Neural progenitor cell (in vitro differentiated cells): ENCODE results near the gene SIVA1. TPM values are rescaled to one million over a fixed set of nuclear protein-coding genes. Genes with fewer than 3 reads are reported as not detected.

Source experiments
- DNase-seq: peaks from one replicate; pipeline ENCODE4 v3.0.0-alpha.2; 2016; ENCODE audit warnings: low spot score
- H2AFZ ChIP-seq: fragments of 200-600 bp; sonication (generic); replicated peaks from 2 replicates; pipeline ENCODE4 v1.6.1; 2016; ENCODE audit warnings: antibody characterized with exemption
- H3F3A ChIP-seq: fragments of 200-600 bp; sonication (generic); 2 replicates; pipeline ENCODE4 v1.6.1; 2016; ENCODE audit warnings: antibody characterized with exemption, low read depth
- H3K27ac ChIP-seq: fragments of 200-600 bp; sonication (generic); 2 replicates; pipeline ENCODE4 v1.5.1; 2016; ENCODE audit warnings: mild to moderate bottlenecking
- H3K27me3 ChIP-seq: fragments of 200-600 bp; sonication (generic); 2 replicates; pipeline ENCODE4 v1.6.1; 2016; ENCODE audit warnings: mild to moderate bottlenecking, moderate library complexity
- H3K36me3 ChIP-seq: fragments of 200-600 bp; sonication (generic); 2 replicates; pipeline ENCODE4 v1.5.1; 2016
- H3K4me1 ChIP-seq: fragments of 200-600 bp; sonication (generic); 2 replicates; pipeline ENCODE4 v1.6.1; 2016; ENCODE audit warnings: mixed run types
- H3K4me2 ChIP-seq: fragments of 200-600 bp; sonication (generic); 2 replicates; pipeline ENCODE4 v1.6.1; 2016
- H3K4me3 ChIP-seq: fragments of 200-600 bp; sonication (generic); 2 replicates; pipeline ENCODE4 v1.5.1; 2016
- H3K79me2 ChIP-seq: fragments of 200-600 bp; sonication (generic); 2 replicates; pipeline ENCODE4 v1.6.1; 2016; ENCODE audit warnings: low read depth
- H3K9ac ChIP-seq: fragments of 200-600 bp; sonication (generic); 2 replicates; pipeline ENCODE4 v1.6.1; 2016
- H3K9me3 ChIP-seq: fragments of 200-600 bp; sonication (generic); 2 replicates; pipeline ENCODE4 v1.5.1; 2016; ENCODE audit warnings: low read depth
- H4K20me1 ChIP-seq: fragments of 200-600 bp; sonication (generic); 2 replicates; pipeline ENCODE4 v1.6.1; 2016; ENCODE audit warnings: low read depth
- H3K27ac Mint-ChIP-seq: 3 replicates; pipeline ENCODE4 v1.8.0; 2021; ENCODE audit warnings: mixed read lengths
- H3K27me3 Mint-ChIP-seq: 2 replicates; pipeline ENCODE4 v1.8.0; 2022; ENCODE audit warnings: low read depth, mild to moderate bottlenecking, inconsistent platforms, moderate library complexity, mixed read lengths; ENCODE audit not compliant: insufficient read depth
- H3K36me3 Mint-ChIP-seq: 3 replicates; pipeline ENCODE4 v1.8.0; 2021; ENCODE audit warnings: mixed read lengths
- H3K4me1 Mint-ChIP-seq: 3 replicates; pipeline ENCODE4 v1.8.0; 2021; ENCODE audit warnings: mixed read lengths
- H3K4me3 Mint-ChIP-seq: 3 replicates; pipeline ENCODE4 v1.8.0; 2021; ENCODE audit warnings: mild to moderate bottlenecking, moderate library complexity, mixed read lengths
- H3K9me3 Mint-ChIP-seq: 3 replicates; pipeline ENCODE4 v1.8.0; 2020; ENCODE audit warnings: mixed read lengths
- EZH2 ChIP-seq: fragments of 200-600 bp; sonication (generic); IDR thresholded peaks from 2 replicates; pipeline ENCODE4 v1.6.1; 2017; ENCODE audit warnings: antibody characterized with exemption, mild to moderate bottlenecking, moderate library complexity
- EZH2phosphoT487 ChIP-seq: fragments of 200-600 bp; sonication (generic); IDR thresholded peaks from 2 replicates; pipeline ENCODE4 v1.6.1; 2017; ENCODE audit warnings: antibody characterized with exemption
- total RNA-seq: library from RNA; depleted of rRNA; stranded (reverse); fragments of >200 nt; gene quantifications from 2 replicates; pipeline ENCODE4 v1.2.3, GENCODE V29; 2015; ENCODE audit warnings: low replicate concordance
- TF ChIP-seq, protein P1 (sequence below): fragments of 200-600 bp; sonication (generic); IDR thresholded peaks from 2 replicates; pipeline ENCODE4 v1.5.1; 2017; ENCODE audit warnings: antibody characterized with exemption, mild to moderate bottlenecking

Gene SIVA1
- total RNA-seq, 1 donor from 2014 or later, result 139 TPM

GRCh38 chr14:104718147-104718546, 34.8 kb upstream of the SIVA1 start:
- Histone ChIP-seq H3K36me3 (no peaks in the 10 kb centered on the region), H3K27ac (no peak overlapping the region), H3K9me3 (no peaks in the 10 kb centered on the region), H2AFZ (no peak overlapping the region), H3K4me2 (no peak overlapping the region), H3K27me3 (no peaks in the 10 kb centered on the region), H3K4me1 (no peaks in the 10 kb centered on the region), H3K4me3 (no peak overlapping the region), H3F3A (no peaks in the 10 kb centered on the region), H3K9ac (no peak overlapping the region), H3K79me2 (no peaks in the 10 kb centered on the region), H4K20me1 (peaks cover 1% of the 10 kb centered on the region)
- H3K27ac Mint-ChIP-seq, result no peak overlapping the region
- peaks cover 7% of the 10 kb centered on the region for H3K27me3 Mint-ChIP-seq
- TF ChIP-seq, protein P1, sequence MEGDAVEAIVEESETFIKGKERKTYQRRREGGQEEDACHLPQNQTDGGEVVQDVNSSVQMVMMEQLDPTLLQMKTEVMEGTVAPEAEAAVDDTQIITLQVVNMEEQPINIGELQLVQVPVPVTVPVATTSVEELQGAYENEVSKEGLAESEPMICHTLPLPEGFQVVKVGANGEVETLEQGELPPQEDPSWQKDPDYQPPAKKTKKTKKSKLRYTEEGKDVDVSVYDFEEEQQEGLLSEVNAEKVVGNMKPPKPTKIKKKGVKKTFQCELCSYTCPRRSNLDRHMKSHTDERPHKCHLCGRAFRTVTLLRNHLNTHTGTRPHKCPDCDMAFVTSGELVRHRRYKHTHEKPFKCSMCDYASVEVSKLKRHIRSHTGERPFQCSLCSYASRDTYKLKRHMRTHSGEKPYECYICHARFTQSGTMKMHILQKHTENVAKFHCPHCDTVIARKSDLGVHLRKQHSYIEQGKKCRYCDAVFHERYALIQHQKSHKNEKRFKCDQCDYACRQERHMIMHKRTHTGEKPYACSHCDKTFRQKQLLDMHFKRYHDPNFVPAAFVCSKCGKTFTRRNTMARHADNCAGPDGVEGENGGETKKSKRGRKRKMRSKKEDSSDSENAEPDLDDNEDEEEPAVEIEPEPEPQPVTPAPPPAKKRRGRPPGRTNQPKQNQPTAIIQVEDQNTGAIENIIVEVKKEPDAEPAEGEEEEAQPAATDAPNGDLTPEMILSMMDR, result no peak
- TF ChIP-seq EZH2phosphoT487, result no peak
- no peak for TF ChIP-seq EZH2
- H3K4me1 Mint-ChIP-seq, result peaks cover 12% of the 10 kb centered on the region
- DNase-seq, result no peak
- H3K36me3 Mint-ChIP-seq, result no peaks in the 10 kb centered on the region
- no peaks in the 10 kb centered on the region for H3K9me3 Mint-ChIP-seq
- no peak overlapping the region for H3K4me3 Mint-ChIP-seq

DNA sequence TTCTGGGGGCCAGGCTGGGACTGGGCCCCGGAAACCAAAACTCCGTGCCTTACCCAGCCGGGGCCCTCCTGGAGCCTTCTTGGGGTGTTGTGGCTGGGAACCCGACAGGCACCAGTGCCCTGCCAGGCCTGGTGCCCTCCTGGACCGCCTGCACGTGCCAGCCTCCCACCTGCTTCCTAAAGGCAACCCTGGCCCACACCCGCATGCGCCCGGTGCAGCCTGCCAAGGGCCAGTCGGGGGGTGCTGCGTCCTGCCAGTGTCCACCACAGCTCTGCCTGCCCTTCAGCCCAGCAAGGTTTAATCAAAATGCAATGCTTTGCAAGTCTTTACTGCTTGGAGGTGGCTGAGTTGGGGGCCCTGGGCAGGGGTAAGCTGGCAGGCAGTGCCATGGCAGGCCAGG, 34.1 kb upstream of the SIVA1 start:
- H3K27me3 ChIP-seq, result no peaks in the 10 kb centered on the region
- peaks cover 2% of the 10 kb centered on the region for H4K20me1 ChIP-seq
- Mint-ChIP-seq H3K27me3 (peaks cover 7% of the 10 kb centered on the region), H3K36me3 (no peaks in the 10 kb centered on the region), H3K4me3 (no peak overlapping the region), H3K4me1 (peaks cover 12% of the 10 kb centered on the region), H3K27ac (no peak overlapping the region), H3K9me3 (no peaks in the 10 kb centered on the region)
- no peaks in the 10 kb centered on the region for H3K79me2 ChIP-seq
- H3K9me3 ChIP-seq, result no peaks in the 10 kb centered on the region
- H2AFZ ChIP-seq, result no peak overlapping the region
- no peak overlapping the region for H3K27ac ChIP-seq
- DNase-seq, result no peak
- no peak overlapping the region for H3K4me3 ChIP-seq
- no peak for TF ChIP-seq EZH2
- TF ChIP-seq EZH2phosphoT487, result no peak
- TF ChIP-seq, protein P1, result no peak
- no peaks in the 10 kb centered on the region for H3K36me3 ChIP-seq
- H3K4me1 ChIP-seq, result no peaks in the 10 kb centered on the region
- H3K9ac ChIP-seq, result no peak overlapping the region
- no peaks in the 10 kb centered on the region for H3F3A ChIP-seq
- no peak overlapping the region for H3K4me2 ChIP-seq

GRCh38 chr14:104719343-104719742, 33.6 kb upstream of the SIVA1 start:
- H3K4me2 ChIP-seq, result no peak overlapping the region
- Mint-ChIP-seq H3K36me3 (no peaks in the 10 kb centered on the region), H3K27me3 (peaks cover 7% of the 10 kb centered on the region), H3K4me3 (no peak overlapping the region), H3K27ac (no peak overlapping the region), H3K9me3 (no peaks in the 10 kb centered on the region), H3K4me1 (peaks cover 12% of the 10 kb centered on the region)
- no peaks in the 10 kb centered on the region for H3K9me3 ChIP-seq
- H3K27ac ChIP-seq, result no peak overlapping the region
- no peaks in the 10 kb centered on the region for H3K79me2 ChIP-seq
- TF ChIP-seq EZH2phosphoT487, result no peak
- no peak for TF ChIP-seq EZH2
- TF ChIP-seq, protein P1, result no peak
- peaks cover 2% of the 10 kb centered on the region for H4K20me1 ChIP-seq
- no peak for DNase-seq
- H2AFZ ChIP-seq, result no peak overlapping the region
- no peak overlapping the region for H3K9ac ChIP-seq
- H3K36me3 ChIP-seq, result no peaks in the 10 kb centered on the region
- H3K4me1 ChIP-seq, result no peaks in the 10 kb centered on the region
- H3F3A ChIP-seq, result no peaks in the 10 kb centered on the region
- H3K4me3 ChIP-seq, result no peak overlapping the region
- H3K27me3 ChIP-seq, result no peaks in the 10 kb centered on the region
